HL-60 (cell line): Measurements from ENCODE around the gene METTL14.

Source experiments
- GABPA ChIP-seq: IDR thresholded peaks from 2 replicates; pipeline ENCODE4 v1.6.1; 2012; ENCODE audit warnings: low read depth
- POLR2AphosphoS5 ChIP-seq: IDR thresholded peaks from 2 replicates; pipeline ENCODE4 v1.6.1; 2012; ENCODE audit warnings: low read depth
- SPI1 ChIP-seq: IDR thresholded peaks from 2 replicates; pipeline ENCODE4 v1.6.1; 2012; ENCODE audit warnings: low read depth, mild to moderate bottlenecking, borderline replicate concordance
- TF ChIP-seq, protein P1 (sequence below): IDR thresholded peaks from one replicate; pipeline ENCODE4 v1.5.1; 2011; ENCODE audit warnings: low read length, control low read depth, inconsistent platforms; ENCODE audit not compliant: insufficient read depth
- TF ChIP-seq, protein P2 (sequence below): IDR thresholded peaks from 2 replicates; pipeline ENCODE4 v1.6.1; 2012; ENCODE audit warnings: low read depth; ENCODE audit not compliant: insufficient replicate concordance

DNA sequence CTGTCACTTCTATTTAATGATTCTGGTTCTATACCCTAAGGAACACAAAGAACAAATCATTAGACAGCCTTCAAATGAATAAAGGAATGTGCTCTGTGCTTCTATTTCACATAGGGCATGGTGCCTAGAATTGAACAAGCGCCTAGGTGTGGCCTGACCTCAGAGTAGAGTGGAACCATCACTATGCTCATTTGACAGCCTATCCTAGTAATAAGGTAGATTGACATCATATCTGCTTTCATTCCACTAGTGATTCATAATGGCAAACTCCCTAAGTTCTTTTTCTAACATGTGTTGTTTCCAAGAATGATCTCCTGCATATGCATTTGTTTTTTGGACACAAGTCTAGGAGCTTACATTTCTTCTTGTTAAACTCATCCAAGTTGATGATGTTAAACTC, 36.6 kb downstream of the METTL14 start:
- TF ChIP-seq, protein P1, sequence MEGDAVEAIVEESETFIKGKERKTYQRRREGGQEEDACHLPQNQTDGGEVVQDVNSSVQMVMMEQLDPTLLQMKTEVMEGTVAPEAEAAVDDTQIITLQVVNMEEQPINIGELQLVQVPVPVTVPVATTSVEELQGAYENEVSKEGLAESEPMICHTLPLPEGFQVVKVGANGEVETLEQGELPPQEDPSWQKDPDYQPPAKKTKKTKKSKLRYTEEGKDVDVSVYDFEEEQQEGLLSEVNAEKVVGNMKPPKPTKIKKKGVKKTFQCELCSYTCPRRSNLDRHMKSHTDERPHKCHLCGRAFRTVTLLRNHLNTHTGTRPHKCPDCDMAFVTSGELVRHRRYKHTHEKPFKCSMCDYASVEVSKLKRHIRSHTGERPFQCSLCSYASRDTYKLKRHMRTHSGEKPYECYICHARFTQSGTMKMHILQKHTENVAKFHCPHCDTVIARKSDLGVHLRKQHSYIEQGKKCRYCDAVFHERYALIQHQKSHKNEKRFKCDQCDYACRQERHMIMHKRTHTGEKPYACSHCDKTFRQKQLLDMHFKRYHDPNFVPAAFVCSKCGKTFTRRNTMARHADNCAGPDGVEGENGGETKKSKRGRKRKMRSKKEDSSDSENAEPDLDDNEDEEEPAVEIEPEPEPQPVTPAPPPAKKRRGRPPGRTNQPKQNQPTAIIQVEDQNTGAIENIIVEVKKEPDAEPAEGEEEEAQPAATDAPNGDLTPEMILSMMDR, result no peak
- TF ChIP-seq POLR2AphosphoS5 (no peak), GABPA (no peak), SPI1 (no peak)
- TF ChIP-seq, protein P2, sequence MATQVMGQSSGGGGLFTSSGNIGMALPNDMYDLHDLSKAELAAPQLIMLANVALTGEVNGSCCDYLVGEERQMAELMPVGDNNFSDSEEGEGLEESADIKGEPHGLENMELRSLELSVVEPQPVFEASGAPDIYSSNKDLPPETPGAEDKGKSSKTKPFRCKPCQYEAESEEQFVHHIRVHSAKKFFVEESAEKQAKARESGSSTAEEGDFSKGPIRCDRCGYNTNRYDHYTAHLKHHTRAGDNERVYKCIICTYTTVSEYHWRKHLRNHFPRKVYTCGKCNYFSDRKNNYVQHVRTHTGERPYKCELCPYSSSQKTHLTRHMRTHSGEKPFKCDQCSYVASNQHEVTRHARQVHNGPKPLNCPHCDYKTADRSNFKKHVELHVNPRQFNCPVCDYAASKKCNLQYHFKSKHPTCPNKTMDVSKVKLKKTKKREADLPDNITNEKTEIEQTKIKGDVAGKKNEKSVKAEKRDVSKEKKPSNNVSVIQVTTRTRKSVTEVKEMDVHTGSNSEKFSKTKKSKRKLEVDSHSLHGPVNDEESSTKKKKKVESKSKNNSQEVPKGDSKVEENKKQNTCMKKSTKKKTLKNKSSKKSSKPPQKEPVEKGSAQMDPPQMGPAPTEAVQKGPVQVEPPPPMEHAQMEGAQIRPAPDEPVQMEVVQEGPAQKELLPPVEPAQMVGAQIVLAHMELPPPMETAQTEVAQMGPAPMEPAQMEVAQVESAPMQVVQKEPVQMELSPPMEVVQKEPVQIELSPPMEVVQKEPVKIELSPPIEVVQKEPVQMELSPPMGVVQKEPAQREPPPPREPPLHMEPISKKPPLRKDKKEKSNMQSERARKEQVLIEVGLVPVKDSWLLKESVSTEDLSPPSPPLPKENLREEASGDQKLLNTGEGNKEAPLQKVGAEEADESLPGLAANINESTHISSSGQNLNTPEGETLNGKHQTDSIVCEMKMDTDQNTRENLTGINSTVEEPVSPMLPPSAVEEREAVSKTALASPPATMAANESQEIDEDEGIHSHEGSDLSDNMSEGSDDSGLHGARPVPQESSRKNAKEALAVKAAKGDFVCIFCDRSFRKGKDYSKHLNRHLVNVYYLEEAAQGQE, result no peak
